Thyroid gland (tissue), 4 donors: Measurements from ENCODE around the gene CDH9. TPM values are rescaled to one million over a fixed set of nuclear protein-coding genes. Genes with fewer than 3 reads are reported as not detected.

ENCODE experiments used
- DNase-seq, 2 donors: peaks; one replicate each; pipeline ENCODE4 v3.0.0-alpha.2; 2019
- H3K27ac ChIP-seq, 3 donors: fragments of 200-600 bp; sonication (generic); 1 replicate in 2 of 3; 2 replicates in 1 of 3; pipeline ENCODE4 v1.5.1; 2016 to 2019; ENCODE audit warnings: mild to moderate bottlenecking in 1 of 3, moderate library complexity in 1 of 3
- H3K27me3 ChIP-seq: fragments of 200-600 bp; sonication (generic); one replicate; pipeline ENCODE4 v1.5.1; 2019
- H3K36me3 ChIP-seq, 2 donors: fragments of 200-600 bp; sonication (generic); one replicate each; pipeline ENCODE4 v1.5.1; 2016 to 2019
- H3K4me1 ChIP-seq, 2 donors: fragments of 200-600 bp; sonication (generic); one replicate each; pipeline ENCODE4 v1.5.1; 2017 to 2019
- H3K4me3 ChIP-seq, 3 donors: fragments of 200-600 bp; sonication (generic); replicated peaks in 1 of 3; 1 replicate in 2 of 3; 2 replicates in 1 of 3; pipeline ENCODE4 v1.5.1; 2016; ENCODE audit warnings: mild to moderate bottlenecking in 1 of 3
- H3K9me3 ChIP-seq: fragments of 200-600 bp; sonication (generic); one replicate; pipeline ENCODE4 v1.5.1; 2017
- CTCF ChIP-seq, 6 experiments: fragments of 200-600 bp in 3 of 6; fragments of 450-650 bp in 3 of 6; sonication (generic) in 3 of 6; IDR thresholded peaks; one replicate each; pipeline ENCODE4 v1.5.1; 2016 to 2019; ENCODE audit warnings: antibody characterized with exemption in 6 of 6, mild to moderate bottlenecking in 2 of 6, inconsistent platforms in 1 of 6, moderate library complexity in 1 of 6
- POLR2A ChIP-seq, 2 donors: fragments of 450-650 bp; IDR thresholded peaks; one replicate each; pipeline ENCODE4 v1.6.1; 2017; ENCODE audit warnings: antibody characterized with exemption in 2 of 2, mild to moderate bottlenecking in 2 of 2, moderate library complexity in 1 of 2
- WGBS, 2 donors: methylation state at CpG; one replicate each; pipeline ENCODE4 v1.1.5; 2017; 5-methylcytosine and 5-hydroxymethylcytosine counted together
- intact Hi-C: fragments of 100-400 bp; cut with DNase I; formaldehyde crosslinking; loops from one replicate; pipeline ENCODE4 v1.15.1; 2023
- total RNA-seq, 4 donors: library from RNA; depleted of rRNA; stranded (reverse); fragments of >200 nt; gene quantifications; one replicate each; pipeline ENCODE4 v1.2.3, GENCODE V29; 2016

Gene CDH9
- total RNA-seq, 4 donors from 2014 or later, result not detected

GRCh38 chr5:27026063-27026462, 12.3 kb downstream of the CDH9 start:
- no peak overlapping the region for H3K27ac ChIP-seq
- TF ChIP-seq CTCF (IDR thresholded peaks at IDR 0.05) (no peak), POLR2A (IDR thresholded peaks at IDR 0.05) (no peak)
- no peak for DNase-seq
- no peaks in the 10 kb centered on the region for H3K4me1 ChIP-seq
- no peaks in the 10 kb centered on the region for H3K9me3 ChIP-seq
- WGBS, 2 donors, result 64 to 76% methylated on average over 1 of the region's 1 CpG
- H3K36me3 ChIP-seq, result no peaks in the 10 kb centered on the region
- H3K4me3 ChIP-seq, result no peak overlapping the region
- no peaks in the 10 kb centered on the region for H3K27me3 ChIP-seq
- intact Hi-C loops, result no loop called here

- 64 to 82% methylated on average over 1 of the region's 1 CpG for WGBS, 2 donors
- H3K36me3 ChIP-seq, result no peaks in the 10 kb centered on the region
- H3K27ac ChIP-seq, result no peak overlapping the region
- no peaks in the 10 kb centered on the region for H3K27me3 ChIP-seq
- TF ChIP-seq CTCF (IDR thresholded peaks at IDR 0.05) (no peak), POLR2A (IDR thresholded peaks at IDR 0.05) (no peak)
- DNase-seq, result no peak
- no peaks in the 10 kb centered on the region for H3K9me3 ChIP-seq
- intact Hi-C loops, result no loop called here
- H3K4me1 ChIP-seq, result no peaks in the 10 kb centered on the region
- no peak overlapping the region for H3K4me3 ChIP-seq
These were observed 16.9 kb downstream of the CDH9 start for GRCh38 chr5:27021471-27021870.

- no peak for TF ChIP-seq POLR2A (IDR thresholded peaks at IDR 0.05)
- no peak for TF ChIP-seq CTCF (IDR thresholded peaks at IDR 0.05)
- DNase-seq, result no peak
- no peaks in the 10 kb centered on the region for H3K4me1 ChIP-seq
- WGBS, 2 donors, result 56 to 70% methylated on average over 1 of the region's 1 CpG
- no peaks in the 10 kb centered on the region for H3K27me3 ChIP-seq
- H3K9me3 ChIP-seq, result no peaks in the 10 kb centered on the region
- no peak overlapping the region for H3K27ac ChIP-seq
- no peak overlapping the region for H3K4me3 ChIP-seq
- H3K36me3 ChIP-seq, result no peaks in the 10 kb centered on the region
- intact Hi-C loops, result no loop called here
These were observed 17.4 kb downstream of the CDH9 start for GRCh38 chr5:27020973-27021372.

- DNase-seq, result no peak
- intact Hi-C loops, result no loop called here
- H3K4me1 ChIP-seq, result no peaks in the 10 kb centered on the region
- H3K27ac ChIP-seq, result no peak overlapping the region
- no peak for TF ChIP-seq POLR2A (IDR thresholded peaks at IDR 0.05)
- no peak for TF ChIP-seq CTCF (IDR thresholded peaks at IDR 0.05)
- no peaks in the 10 kb centered on the region for H3K9me3 ChIP-seq
- no peaks in the 10 kb centered on the region for H3K36me3 ChIP-seq
- no peak overlapping the region for H3K4me3 ChIP-seq
- no peaks in the 10 kb centered on the region for H3K27me3 ChIP-seq
These were observed 22.6 kb downstream of the CDH9 start for GRCh38 chr5:27015758-27016157.

- H3K4me1 ChIP-seq, result no peaks in the 10 kb centered on the region
- DNase-seq, result no peak
- H3K27ac ChIP-seq, result no peak overlapping the region
- H3K27me3 ChIP-seq, result no peaks in the 10 kb centered on the region
- no peaks in the 10 kb centered on the region for H3K9me3 ChIP-seq
- TF ChIP-seq POLR2A (IDR thresholded peaks at IDR 0.05) (no peak), CTCF (IDR thresholded peaks at IDR 0.05) (no peak)
- WGBS, 2 donors, result 84 to 93% methylated on average over 4 of the region's 4 CpGs
- intact Hi-C loops, result no loop called here
- no peak overlapping the region for H3K4me3 ChIP-seq
- H3K36me3 ChIP-seq, result no peaks in the 10 kb centered on the region
These were observed 27.1 kb downstream of the CDH9 start for GRCh38 chr5:27011274-27011673.
